CD8-positive, alpha-beta memory T cell (primary cell): ENCODE data around the gene ATG9A. TPM values are rescaled to one million over a fixed set of nuclear protein-coding genes. Genes with fewer than 3 reads are reported as not detected.

Experiments
- CTCF ChIA-PET: fragments of 350-600 bp; sonication (Branson Sonifier 250); formaldehyde crosslinking; loops from one replicate; lab custom pipeline; 2021; ENCODE audit warnings: antibody characterized with exemption; lab: Charles Lee
- POLR2A ChIA-PET: fragments of 350-600 bp; sonication (Branson Sonifier 250); formaldehyde crosslinking; loops from one replicate; lab custom pipeline; 2021; ENCODE audit warnings: antibody characterized with exemption; lab: Charles Lee
- DNase-seq, 5 donors: peaks; one replicate each; pipeline versions ENCODE4 v3.0.0 to v3.0.0-alpha.2; 2020 to 2022; ENCODE audit warnings: mixed read lengths in 1 of 5
- H3K27ac ChIP-seq: one replicate; pipeline ENCODE4 v1.7.0; 2013; ENCODE audit warnings: low read depth, mild to moderate bottlenecking, low read length, moderate library complexity
- H3K27me3 ChIP-seq: 2 replicates; pipeline ENCODE4 v1.7.0; 2013; ENCODE audit warnings: low read length, mild to moderate bottlenecking; ENCODE audit not compliant: insufficient read depth, poor library complexity, severe bottlenecking
- H3K36me3 ChIP-seq: 2 replicates; pipeline ENCODE4 v1.7.0; 2013; ENCODE audit warnings: mild to moderate bottlenecking, low read length, moderate library complexity; ENCODE audit not compliant: insufficient read depth
- H3K4me1 ChIP-seq: 2 replicates; pipeline ENCODE4 v1.7.0; 2013; ENCODE audit warnings: mild to moderate bottlenecking, low read length, moderate library complexity; ENCODE audit not compliant: insufficient read depth
- H3K4me3 ChIP-seq: 2 replicates; pipeline ENCODE4 v1.7.0; 2013; ENCODE audit warnings: mild to moderate bottlenecking, low read length
- H3K9me3 ChIP-seq: 2 replicates; pipeline ENCODE4 v1.7.0; 2013; ENCODE audit warnings: mild to moderate bottlenecking, low read length
- H3K27ac Mint-ChIP-seq, 8 donors: one replicate each; pipeline ENCODE4 v1.8.0; 2020 to 2021; ENCODE audit warnings: mixed read lengths in 8 of 8, mild to moderate bottlenecking in 6 of 8, inconsistent platforms in 3 of 8, moderate library complexity in 3 of 8
- H3K27me3 Mint-ChIP-seq, 2 donors: one replicate each; pipeline ENCODE4 v1.8.0; 2020 to 2021; ENCODE audit warnings: mixed read lengths in 2 of 2, mild to moderate bottlenecking in 1 of 2, moderate library complexity in 1 of 2
- H3K36me3 Mint-ChIP-seq, 3 donors: one replicate each; pipeline ENCODE4 v1.8.0; 2020 to 2021; ENCODE audit warnings: mixed read lengths in 3 of 3, inconsistent platforms in 1 of 3, mild to moderate bottlenecking in 1 of 3
- H3K4me1 Mint-ChIP-seq, 3 donors: one replicate each; pipeline ENCODE4 v1.8.0; 2020 to 2021; ENCODE audit warnings: mixed read lengths in 3 of 3, inconsistent platforms in 1 of 3, mild to moderate bottlenecking in 1 of 3
- H3K4me3 Mint-ChIP-seq, 7 donors: one replicate each; pipeline ENCODE4 v1.8.0; 2020 to 2021; ENCODE audit warnings: mixed read lengths in 7 of 7, mild to moderate bottlenecking in 6 of 7, moderate library complexity in 4 of 7, inconsistent platforms in 2 of 7
- H3K9me3 Mint-ChIP-seq, 5 donors: one replicate each; pipeline ENCODE4 v1.8.0; 2020 to 2022; ENCODE audit warnings: mixed read lengths in 5 of 5, mild to moderate bottlenecking in 3 of 5, moderate library complexity in 2 of 5, inconsistent platforms in 1 of 5
- polyA plus RNA-seq: library from polyadenylated mRNA; unstranded; fragments of 300-500 nt; fragmentation: Illumina TruSeq; gene quantifications from one replicate; pipeline ENCODE4 v1.2.3, GENCODE V29; 2021
- total RNA-seq, 2 experiments: library from RNA; stranded (reverse); gene quantifications; one replicate each; pipeline ENCODE4 v1.2.3, GENCODE V29; 2021

ATG9A gene
- total and polyA plus RNA-seq, 3 experiments from 2014 or later = 32.0 to 52.9 (median 46.1) TPM

GRCh38 chr2:219252084-219252483 is 22.6 kb upstream of the ATG9A start:
- CTCF ChIA-PET = interaction anchor here (0.6 to 12.3 kb wide), 11 partner anchors 9 to 76 kb away, joined by 3 to 136 read pairs (median 5); partner anchors contain the start of genes ANKZF1, ATG9A and DNAJB2
- peak overlapping the region; percentile 85 to 98 (median 96) for H3K27ac Mint-ChIP-seq

DNA sequence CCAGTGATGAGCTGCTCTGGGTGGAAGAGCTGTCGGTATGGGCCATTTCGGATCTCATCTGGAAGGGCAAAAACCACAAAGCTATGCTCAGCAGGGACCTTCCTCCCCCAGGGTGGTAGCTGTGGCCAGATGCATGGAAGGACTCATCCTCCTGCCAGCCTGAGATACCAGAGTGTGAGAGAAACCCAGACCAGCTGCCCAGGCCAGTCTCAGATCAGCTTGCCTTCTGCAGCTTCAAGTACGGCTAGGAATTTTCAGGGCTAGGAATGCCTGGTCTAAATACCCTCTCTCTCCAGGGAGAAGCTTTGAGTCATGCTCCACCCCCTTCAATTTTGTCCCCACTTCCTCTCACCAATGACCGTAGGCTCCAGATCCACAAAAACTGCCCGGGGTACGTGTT is 22.2 kb upstream of the ATG9A start:
- POLR2A ChIA-PET = interaction anchor here (0.5 to 11.9 kb wide), 8 partner anchors 10 to 871 kb away, joined by 3 to 164 read pairs (median 6); partner anchors contain the start of genes ABCB6, ANKZF1, ATG9A and CNPPD1

More at GRCh38 chr2:219252084-219252483, 22.6 kb upstream of the ATG9A start:
- H3K9me3 ChIP-seq = no peaks in the 10 kb centered on the region
- peak overlapping the region; percentile 95 for H3K27ac ChIP-seq
- H3K4me3 ChIP-seq = peak overlapping the region; percentile 99
- Mint-ChIP-seq H3K36me3 (peaks cover 4 to 66% (median 25%) of the 10 kb centered on the region in 3 donors), H3K4me3 (peak overlapping the region; percentile 84 to 99 (median 89)), H3K27me3 (peaks cover 0 to 4% of the 10 kb centered on the region in 2 donors), H3K9me3 (no peaks in the 10 kb centered on the region), H3K4me1 (peaks cover 63 to 69% (median 64%) of the 10 kb centered on the region in 3 donors)
- peak in 2 of 5 donors; percentile 14 to 57 for DNase-seq
- H3K4me1 ChIP-seq = peaks cover 55% of the 10 kb centered on the region
- POLR2A ChIA-PET = interaction anchor here (0.5 to 11.9 kb wide), 9 partner anchors 9 to 871 kb away, joined by 3 to 164 read pairs (median 4); partner anchors contain the start of genes ABCB6, ANKZF1, ATG9A and CNPPD1
- peaks cover 35% of the 10 kb centered on the region for H3K36me3 ChIP-seq
- no peaks in the 10 kb centered on the region for H3K27me3 ChIP-seq

GRCh38 chr2:219250049-219250781 is 20.8 kb upstream of the ATG9A start:
- peak in 1 of 5 donors; percentile 44 for DNase-seq

More for the DNA sequence above, 22.2 kb upstream of the ATG9A start:
- Mint-ChIP-seq H3K27me3 (peaks cover 0 to 4% of the 10 kb centered on the region in 2 donors), H3K4me1 (peaks cover 67 to 73% (median 68%) of the 10 kb centered on the region in 3 donors), H3K27ac (peak overlapping the region; percentile 45 to 98 (median 94)), H3K36me3 (peaks cover 4 to 66% (median 25%) of the 10 kb centered on the region in 3 donors), H3K4me3 (peak overlapping the region; percentile 84 to 99 (median 89)), H3K9me3 (no peaks in the 10 kb centered on the region)
- Histone ChIP-seq H3K27me3 (no peaks in the 10 kb centered on the region), H3K4me3 (peak overlapping the region; percentile 99), H3K27ac (peak overlapping the region; percentile 95), H3K36me3 (peaks cover 35% of the 10 kb centered on the region), H3K9me3 (no peaks in the 10 kb centered on the region), H3K4me1 (peaks cover 60% of the 10 kb centered on the region)
- no peak for DNase-seq
- CTCF ChIA-PET = interaction anchor here (0.6 to 12.3 kb wide), 8 partner anchors 10 to 44 kb away, joined by 3 to 136 read pairs (median 6); partner anchors contain the start of genes ANKZF1, ATG9A and DNAJB2

DNA sequence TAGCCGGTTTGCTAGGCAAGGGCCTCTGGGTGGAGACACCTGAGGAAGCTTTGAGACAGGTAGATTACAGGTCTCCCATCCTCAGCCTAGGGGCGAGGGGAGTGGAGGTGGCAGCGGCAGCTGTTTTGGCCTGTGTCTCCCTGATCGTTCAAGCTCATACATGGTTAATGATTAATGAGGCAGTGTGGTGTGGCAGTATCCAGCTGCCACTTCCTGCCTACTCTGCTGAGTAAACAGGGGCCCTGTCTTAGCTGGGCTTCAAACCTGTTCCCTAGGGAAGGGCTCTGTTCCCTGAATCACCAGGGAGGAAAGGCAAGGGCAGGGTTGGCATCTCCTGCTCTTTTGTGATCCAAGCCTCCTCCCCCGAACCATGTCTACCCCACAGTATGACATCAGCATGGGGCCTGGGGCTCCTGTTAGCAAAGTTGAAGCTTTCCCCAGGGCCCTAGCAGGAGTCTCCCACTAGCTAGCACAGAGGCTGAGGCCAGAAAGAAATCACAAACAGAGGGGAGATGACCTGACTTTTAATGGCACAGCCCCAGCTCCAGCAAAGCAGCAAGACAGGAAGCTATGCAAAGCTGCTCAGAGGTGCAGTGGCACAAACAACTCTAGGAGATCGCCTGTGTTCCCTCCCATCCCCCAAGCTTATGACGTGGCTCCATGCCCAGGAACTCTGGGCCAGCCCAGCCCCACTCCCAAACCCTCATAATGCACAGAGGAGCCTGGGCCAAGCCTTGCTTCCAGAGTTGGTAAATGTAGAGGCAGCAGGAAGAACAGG is 20.0 kb upstream of the ATG9A start:
- H3K27ac Mint-ChIP-seq = peak overlapping the region; percentile 85 to 98 (median 94)
- no peaks in the 10 kb centered on the region for H3K27me3 ChIP-seq
- H3K4me3 ChIP-seq = peak overlapping the region; percentile 56
- H3K27ac ChIP-seq = peak overlapping the region; percentile 69
- peak overlapping the region; percentile 84 to 99 (median 90) for H3K4me3 Mint-ChIP-seq
- peaks cover 0 to 2% (median 0%) of the 10 kb centered on the region in 5 donors for H3K9me3 Mint-ChIP-seq
- CTCF ChIA-PET = interaction anchor here (0.7 to 12.3 kb wide), 18 partner anchors 10 to 96 kb away, joined by 3 to 136 read pairs (median 4); partner anchors contain the start of genes ANKZF1, ATG9A, DNAJB2 and NHEJ1
- peaks cover 35% of the 10 kb centered on the region for H3K36me3 ChIP-seq
- H3K9me3 ChIP-seq = no peaks in the 10 kb centered on the region
- POLR2A ChIA-PET = interaction anchor here (0.5 to 11.9 kb wide), 10 partner anchors 10 to 842 kb away, joined by 3 to 164 read pairs (median 8); partner anchors contain the start of genes ABCB6, ANKZF1, ATG9A and CNPPD1
- peaks cover 0 to 6% of the 10 kb centered on the region in 2 donors for H3K27me3 Mint-ChIP-seq
- H3K4me1 Mint-ChIP-seq = peaks cover 75 to 81% (median 78%) of the 10 kb centered on the region in 3 donors
- peaks cover 74% of the 10 kb centered on the region for H3K4me1 ChIP-seq
- peak; percentile 23 to 66 (median 61) for DNase-seq
- H3K36me3 Mint-ChIP-seq = peaks cover 4 to 65% (median 25%) of the 10 kb centered on the region in 3 donors

More at GRCh38 chr2:219250049-219250781, 20.8 kb upstream of the ATG9A start:
- H3K9me3 ChIP-seq = no peaks in the 10 kb centered on the region
- H3K27me3 ChIP-seq = no peaks in the 10 kb centered on the region
- peaks cover 0 to 5% of the 10 kb centered on the region in 2 donors for H3K27me3 Mint-ChIP-seq
- peaks cover 4 to 69% (median 25%) of the 10 kb centered on the region in 3 donors for H3K36me3 Mint-ChIP-seq
- peak overlapping the region; percentile 69 for H3K27ac ChIP-seq
- H3K9me3 Mint-ChIP-seq = peaks cover 0 to 2% (median 0%) of the 10 kb centered on the region in 5 donors
- H3K27ac Mint-ChIP-seq = peak overlapping the region; percentile 85 to 98 (median 94)
- peak overlapping the region; percentile 84 to 99 (median 90) for H3K4me3 Mint-ChIP-seq
- peaks cover 35% of the 10 kb centered on the region for H3K36me3 ChIP-seq
- peaks cover 74 to 79% (median 78%) of the 10 kb centered on the region in 3 donors for H3K4me1 Mint-ChIP-seq
- H3K4me3 ChIP-seq = peak overlapping the region; percentile 56
- H3K4me1 ChIP-seq = peaks cover 70% of the 10 kb centered on the region
- POLR2A ChIA-PET = interaction anchor here (1.3 to 11.9 kb wide), 7 partner anchors 10 to 74 kb away, joined by 4 to 164 read pairs (median 9); partner anchors contain the start of genes ABCB6, ANKZF1, ATG9A and CNPPD1
- CTCF ChIA-PET = interaction anchor here (0.7 to 12.3 kb wide), 17 partner anchors 11 to 96 kb away, joined by 3 to 136 read pairs (median 4); partner anchors contain the start of genes ANKZF1, ATG9A, DNAJB2 and NHEJ1

- Mint-ChIP-seq H3K27ac (peak overlapping the region; percentile 85 to 98 (median 94)), H3K27me3 (peaks cover 0 to 6% of the 10 kb centered on the region in 2 donors), H3K4me1 (peaks cover 78 to 84% (median 80%) of the 10 kb centered on the region in 3 donors), H3K4me3 (peak overlapping the region; percentile 84 to 99 (median 90)), H3K9me3 (peaks cover 0 to 2% (median 0%) of the 10 kb centered on the region in 5 donors), H3K36me3 (peaks cover 4 to 63% (median 25%) of the 10 kb centered on the region in 3 donors)
- Histone ChIP-seq H3K36me3 (peaks cover 35% of the 10 kb centered on the region), H3K27ac (peak overlapping the region; percentile 69), H3K27me3 (no peaks in the 10 kb centered on the region), H3K4me3 (peak overlapping the region; percentile 56), H3K4me1 (peaks cover 76% of the 10 kb centered on the region), H3K9me3 (no peaks in the 10 kb centered on the region)
- DNase-seq = no peak
- ChIA-PET CTCF (interaction anchor here (1.0 to 12.3 kb wide), 9 partner anchors 19 to 95 kb away, joined by 3 to 136 read pairs (median 9); partner anchors contain the start of genes ANKZF1, ATG9A, DNAJB2 and NHEJ1), POLR2A (interaction anchor here (0.5 to 11.9 kb wide), 11 partner anchors 9 to 841 kb away, joined by 3 to 164 read pairs (median 8); partner anchors contain the start of genes ABCB6, ANKZF1, ATG9A and CNPPD1)
Measured at GRCh38 chr2:219248845-219249202, 19.4 kb upstream of the ATG9A start.

GRCh38 chr2:219247678-219248642 is 18.5 kb upstream of the ATG9A start:
- DNase-seq = peak; percentile 52 to 86 (median 83)
- ChIA-PET POLR2A (interaction anchor here (0.5 to 11.9 kb wide), 10 partner anchors 18 to 352 kb away, joined by 3 to 164 read pairs (median 6); partner anchors contain the start of genes ANKZF1, ATG9A, CNPPD1 and DNAJB2), CTCF (interaction anchor here (0.7 to 12.3 kb wide), 6 partner anchors 18 to 268 kb away, joined by 3 to 136 read pairs (median 24); partner anchors contain the start of genes ANKZF1, ATG9A and DNAJB2)
- H3K27me3 ChIP-seq = no peaks in the 10 kb centered on the region
- H3K27ac ChIP-seq = peak overlapping the region; percentile 69
- H3K36me3 ChIP-seq = peaks cover 35% of the 10 kb centered on the region
- H3K4me3 ChIP-seq = peak overlapping the region; percentile 86
- Mint-ChIP-seq H3K27me3 (peaks cover 0 to 6% of the 10 kb centered on the region in 2 donors), H3K4me3 (peak overlapping the region; percentile 81 to 99 (median 90)), H3K9me3 (peaks cover 0 to 2% (median 0%) of the 10 kb centered on the region in 5 donors), H3K4me1 (peaks cover 78 to 90% (median 80%) of the 10 kb centered on the region in 3 donors), H3K36me3 (peaks cover 4 to 57% (median 25%) of the 10 kb centered on the region in 3 donors), H3K27ac (peak overlapping the region; percentile 88 to 99 (median 95))
- H3K9me3 ChIP-seq = no peaks in the 10 kb centered on the region
- peaks cover 76% of the 10 kb centered on the region for H3K4me1 ChIP-seq
